Measurements from ENCODE around the gene NOP53. TPM values are rescaled to one million over a fixed set of nuclear protein-coding genes. Genes with fewer than 3 reads are reported as not detected.

NOP53 gene
- total and polyA plus RNA-seq, 7 donors: 304 to 682 (median 560) TPM

- WGBS, 2 donors: 86 to 88% methylated on average over 37 of the region's 37 CpGs
- Histone ChIP-seq H3K4me3 (no peak overlapping the region), H3K27ac (no peak overlapping the region), H3K4me1 (no peaks in the 10 kb centered on the region), H3K36me3 (peaks cover 77 to 100% (median 89%) of the 10 kb centered on the region in 4 donors), H3K27me3 (no peaks in the 10 kb centered on the region), H3K9me3 (no peaks in the 10 kb centered on the region)
- no peak for TF ChIP-seq EP300 (IDR thresholded peaks at IDR 0.05)
- no peak for TF ChIP-seq CTCF (IDR thresholded peaks at IDR 0.05)
- no peak for TF ChIP-seq POLR2A (IDR thresholded peaks at IDR 0.05)
- TF ChIP-seq POLR2AphosphoS5 (IDR thresholded peaks at IDR 0.05): no peak
- intact Hi-C loops (cut with DNase I): no loop called here
- DNase-seq: no peak
These were observed 9.1 kb downstream of the NOP53 start for GRCh38 chr19:47754206-47755064.

GRCh38 chr19:47755065-47755761 lies 9.9 kb downstream of the NOP53 start:
- Histone ChIP-seq H3K4me3 (no peak overlapping the region), H3K4me1 (no peaks in the 10 kb centered on the region), H3K27ac (no peak overlapping the region), H3K9me3 (no peaks in the 10 kb centered on the region), H3K27me3 (no peaks in the 10 kb centered on the region), H3K36me3 (peaks cover 72 to 97% (median 82%) of the 10 kb centered on the region in 4 donors)
- intact Hi-C loops (cut with DNase I): no loop called here
- WGBS, 2 donors: 91 to 95% methylated on average over 36 of the region's 36 CpGs
- no peak for DNase-seq
- TF ChIP-seq POLR2AphosphoS5 (IDR thresholded peaks at IDR 0.05) (no peak), CTCF (IDR thresholded peaks at IDR 0.05) (no peak), EP300 (IDR thresholded peaks at IDR 0.05) (no peak), POLR2A (IDR thresholded peaks at IDR 0.05) (no peak)

- WGBS, 2 donors: 89 to 93% methylated on average over 28 of the region's 28 CpGs
- Histone ChIP-seq H3K4me3 (no peak overlapping the region), H3K27me3 (no peaks in the 10 kb centered on the region), H3K36me3 (peaks cover 64 to 89% (median 74%) of the 10 kb centered on the region in 4 donors), H3K27ac (no peak overlapping the region), H3K4me1 (no peaks in the 10 kb centered on the region), H3K9me3 (no peaks in the 10 kb centered on the region)
- intact Hi-C loops (cut with DNase I): no loop called here
- DNase-seq: no peak
- TF ChIP-seq CTCF (IDR thresholded peaks at IDR 0.05) (no peak), EP300 (IDR thresholded peaks at IDR 0.05) (no peak), POLR2A (IDR thresholded peaks at IDR 0.05) (no peak), POLR2AphosphoS5 (IDR thresholded peaks at IDR 0.05) (no peak)
These were observed 10.6 kb downstream of the NOP53 start for GRCh38 chr19:47755762-47756626.

GRCh38 chr19:47756627-47756929 lies 11.2 kb downstream of the NOP53 start:
- Histone ChIP-seq H3K9me3 (no peaks in the 10 kb centered on the region), H3K27ac (no peak overlapping the region), H3K4me3 (no peak overlapping the region), H3K36me3 (peaks cover 58 to 83% (median 68%) of the 10 kb centered on the region in 4 donors), H3K4me1 (no peaks in the 10 kb centered on the region), H3K27me3 (no peaks in the 10 kb centered on the region)
- TF ChIP-seq EP300 (IDR thresholded peaks at IDR 0.05): no peak
- no peak for TF ChIP-seq POLR2A (IDR thresholded peaks at IDR 0.05)
- no peak for TF ChIP-seq POLR2AphosphoS5 (IDR thresholded peaks at IDR 0.05)
- TF ChIP-seq CTCF (IDR thresholded peaks at IDR 0.05): no peak
- DNase-seq: no peak
- intact Hi-C loops (cut with DNase I): no loop called here
- 79 to 93% methylated on average over 12 of the region's 12 CpGs for WGBS, 2 donors

Measured in sigmoid colon (tissue), 7 donors.